Stimulated activated CD4-positive, alpha-beta T cell treated with anti-CD3 and anti-CD28 coated beads, Interleukin-12 subunit alpha, Interleukin-12 subunit beta, amount 100 ng/mL, for 48 hours (primary cell): ENCODE results near the gene COPZ1.
"Not testable (repeated sequence)": the region's sequence is repeated elsewhere in the genome, so short reads cannot be mapped to it uniquely, and the experiment has no call there.

Source experiments
- DNase-seq, 3 donors: peaks; one replicate each; pipeline ENCODE4 v3.0.0-alpha.2; 2020; ENCODE audit warnings: low read depth in 2 of 3, low spot score in 1 of 3

Gene COPZ1

GRCh38 chr12:54331461-54331860 is 6.5 kb downstream of the COPZ1 start:
- no peak for DNase-seq

DNA sequence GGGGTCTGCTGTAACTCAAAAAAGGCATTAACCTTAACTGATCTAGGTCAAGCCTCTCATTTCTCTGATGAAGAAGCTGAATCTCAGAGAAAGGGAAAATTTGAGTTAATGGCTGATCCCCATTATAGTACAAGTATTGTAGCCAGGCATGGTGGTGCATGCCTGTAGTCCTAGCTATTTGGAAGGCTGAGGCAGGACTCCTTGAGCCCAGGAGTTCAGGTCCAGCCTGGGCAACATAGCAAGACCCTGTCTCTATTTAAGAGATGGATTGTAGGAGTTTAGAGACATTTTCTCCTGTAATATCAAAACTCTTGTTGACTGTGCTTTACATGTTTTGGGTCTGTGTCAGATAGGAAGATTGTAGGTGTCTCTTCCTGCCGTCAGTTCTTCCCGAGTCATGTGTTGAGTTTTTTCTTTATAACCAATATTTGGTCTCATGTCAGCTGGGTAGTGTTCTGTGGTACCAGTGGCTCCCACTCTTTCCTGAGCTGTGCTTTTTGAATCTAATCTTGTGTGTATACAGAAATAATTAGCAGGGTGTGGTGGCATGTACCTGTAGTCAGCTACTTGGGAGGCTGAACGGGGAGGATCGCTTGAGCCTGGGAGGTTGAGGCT is 8.6 kb downstream of the COPZ1 start:
- no peak for DNase-seq

- no peak for DNase-seq
Measured at GRCh38 chr12:54337280-54337842, 12.4 kb downstream of the COPZ1 start.

- no peak for DNase-seq
Measured at GRCh38 chr12:54337854-54338650, 13.1 kb downstream of the COPZ1 start.

GRCh38 chr12:54338698-54339296 is 13.9 kb downstream of the COPZ1 start:
- DNase-seq: no peak

DNA sequence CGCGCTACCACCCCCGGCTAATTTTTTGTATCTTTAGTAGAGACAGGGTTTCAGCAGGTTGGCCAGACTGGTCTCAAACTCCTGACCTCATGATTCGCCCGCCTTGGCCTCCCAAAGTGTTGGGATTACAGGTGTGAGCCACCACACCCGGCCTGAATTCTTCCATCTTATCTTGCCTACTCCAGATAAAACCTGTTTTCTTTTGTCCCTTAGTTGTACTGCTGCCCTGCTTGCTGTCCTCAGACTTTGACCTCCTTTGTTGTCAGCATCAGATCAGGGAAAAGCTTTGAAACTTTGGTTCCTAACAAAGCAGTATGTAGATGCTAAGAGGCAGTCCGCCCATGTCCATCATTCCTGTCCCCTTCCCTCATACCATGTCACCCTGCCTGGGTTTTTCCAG is 15.9 kb downstream of the COPZ1 start:
- DNase-seq: no peak

DNA sequence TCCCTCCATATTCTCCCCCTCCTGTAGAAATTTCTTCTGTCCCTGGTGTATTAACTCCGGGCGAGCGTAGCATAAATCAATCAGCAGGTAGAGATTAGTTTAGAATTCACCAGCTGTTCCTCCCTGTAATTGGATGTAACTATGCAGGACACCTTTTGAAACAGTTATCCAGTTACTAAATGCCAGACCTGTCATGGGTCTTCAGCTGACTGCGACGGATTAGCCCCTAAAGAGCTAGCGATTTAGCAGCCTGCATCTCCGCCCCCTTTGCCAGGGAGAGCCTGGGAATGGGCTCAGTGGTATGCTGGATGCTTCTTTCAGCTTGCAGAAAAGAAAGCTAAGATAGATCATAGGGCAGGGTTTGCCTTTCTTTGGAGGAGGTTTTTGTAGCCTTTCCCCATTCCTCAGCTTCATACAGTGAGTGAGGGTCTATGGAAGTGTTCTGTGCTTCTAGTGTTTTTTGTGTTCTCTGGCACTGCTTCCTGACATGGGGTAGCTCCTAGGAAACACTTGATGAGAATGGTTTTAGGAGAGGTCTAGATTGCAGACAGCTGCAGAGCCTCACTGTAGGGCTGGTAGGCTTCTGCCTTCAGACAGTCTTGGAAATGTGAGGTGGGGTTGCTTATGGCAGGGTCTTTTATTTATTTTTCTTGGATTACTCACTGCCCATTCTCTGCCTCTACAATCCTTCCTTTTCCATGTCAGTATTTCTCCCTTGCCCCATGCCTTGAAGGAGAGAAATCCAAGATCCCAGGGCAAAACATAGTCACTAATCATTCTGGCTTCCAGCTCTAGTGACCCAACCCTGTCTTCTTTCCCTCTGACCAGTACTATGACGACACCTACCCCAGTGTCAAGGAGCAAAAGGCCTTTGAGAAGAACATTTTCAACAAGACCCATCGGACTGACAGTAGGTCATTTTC is 16.7 kb downstream of the COPZ1 start:
- no peak for DNase-seq

DNA sequence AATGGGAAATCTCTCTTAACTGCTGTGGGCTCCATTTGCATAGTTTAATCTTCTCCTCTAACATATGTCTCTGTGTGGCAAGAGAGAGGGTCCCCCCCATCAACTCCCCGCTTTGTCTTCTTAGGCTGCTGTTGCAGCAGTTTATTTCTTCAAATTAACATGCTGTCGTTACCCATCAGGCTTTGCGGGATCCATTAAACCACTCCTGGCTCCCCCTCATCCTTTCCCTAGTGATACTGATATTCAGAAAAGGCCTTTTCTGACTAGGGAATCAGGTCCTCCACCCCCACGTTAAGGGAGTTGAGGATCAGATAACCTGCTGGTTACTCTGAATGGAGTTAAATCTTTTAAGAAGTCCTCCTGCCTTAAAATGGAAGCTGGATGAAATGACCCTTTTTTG is 24.1 kb downstream of the COPZ1 start:
- DNase-seq: no peak

DNA sequence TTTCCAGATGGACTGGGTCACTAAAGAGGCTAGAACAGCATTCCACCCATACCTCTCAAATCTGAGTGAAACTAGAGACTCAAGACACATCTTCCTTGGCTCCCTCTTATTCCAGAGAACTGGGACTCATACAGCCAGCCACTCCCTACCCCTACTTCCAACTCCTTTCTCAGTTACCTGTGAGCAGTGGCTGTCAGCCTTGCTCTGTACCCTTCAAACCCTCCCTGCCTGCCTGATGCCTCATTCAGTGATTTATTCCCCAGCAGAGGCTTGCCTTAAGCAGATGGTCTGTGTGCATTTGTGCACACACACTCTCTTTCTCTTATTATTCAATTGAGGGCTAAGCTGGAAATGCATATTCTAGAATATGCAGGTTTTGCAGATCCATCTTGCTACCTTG is 24.7 kb downstream of the COPZ1 start:
- no peak for DNase-seq

DNA sequence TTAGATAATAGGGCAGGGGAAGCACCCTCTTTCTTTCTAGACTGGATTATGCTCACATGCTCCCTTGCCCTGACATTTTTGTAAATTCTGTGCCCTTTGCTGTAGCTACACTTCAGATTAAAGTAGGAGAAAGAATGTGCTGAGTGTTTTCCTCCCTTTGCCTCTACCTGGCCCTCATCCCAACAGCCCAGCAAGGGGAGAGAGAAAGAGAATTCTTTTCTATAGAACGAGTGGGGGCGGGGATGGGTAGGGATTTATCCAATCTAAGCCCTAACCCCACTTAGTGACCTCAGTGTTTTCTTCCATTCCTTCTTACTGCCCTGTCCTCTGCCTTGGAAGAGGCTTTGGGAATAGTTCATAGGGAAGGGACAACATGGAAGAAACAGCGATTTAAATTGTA is 25.8 kb downstream of the COPZ1 start:
- no peak for DNase-seq

DNA sequence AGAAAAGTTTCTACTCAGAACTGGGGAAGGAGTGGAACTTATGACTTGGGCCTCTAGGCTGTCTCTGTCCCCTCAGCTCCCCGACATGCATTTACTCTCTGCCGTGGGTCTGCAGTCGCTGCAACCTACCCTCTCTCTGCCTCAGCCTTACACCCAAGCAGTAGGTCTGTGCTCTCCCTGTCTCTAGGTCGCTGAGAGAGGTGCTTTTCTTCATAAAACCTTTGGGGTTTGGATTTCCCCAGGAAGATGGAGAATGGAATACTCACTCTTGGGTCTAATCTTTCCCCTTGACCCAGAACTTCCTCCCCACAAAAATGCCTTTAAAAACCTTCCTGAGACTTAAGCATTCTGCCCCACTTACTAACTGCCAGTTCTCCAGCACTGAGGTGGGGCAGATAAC is 26.4 kb downstream of the COPZ1 start:
- no peak for DNase-seq

- DNase-seq: no peak
Measured at GRCh38 chr12:54352022-54352531, 27.1 kb downstream of the COPZ1 start.

- no peak for DNase-seq
Measured at GRCh38 chr12:54352891-54353874, 28.3 kb downstream of the COPZ1 start.

- DNase-seq: not testable (repeated sequence)
Measured at GRCh38 chr12:54354271-54354670, 29.3 kb downstream of the COPZ1 start.

- DNase-seq: no peak
Measured at GRCh38 chr12:54355104-54355815, 30.3 kb downstream of the COPZ1 start.

GRCh38 chr12:54356228-54356627 is 31.3 kb downstream of the COPZ1 start:
- no peak for DNase-seq

DNA sequence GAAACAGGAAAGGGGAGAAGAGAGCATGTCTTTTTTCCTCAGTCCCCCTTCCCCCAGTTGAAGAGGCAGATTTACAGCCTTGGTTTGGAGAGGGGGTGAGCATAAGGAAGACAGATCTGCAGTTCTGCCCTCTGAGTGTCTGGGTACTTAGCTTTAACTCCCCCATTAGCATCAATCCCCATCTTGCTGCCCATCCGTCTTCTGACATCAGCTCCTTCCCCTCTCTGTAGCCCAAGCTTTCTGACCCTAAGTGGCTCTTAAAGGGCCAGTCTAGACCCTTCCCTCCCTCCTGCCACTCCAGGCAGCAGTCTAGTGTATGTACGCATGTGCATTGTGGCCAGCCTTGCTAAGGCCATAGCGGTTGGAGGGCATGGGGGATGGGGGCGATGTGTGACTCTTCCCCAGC is 32.0 kb downstream of the COPZ1 start:
- no peak for DNase-seq

DNA sequence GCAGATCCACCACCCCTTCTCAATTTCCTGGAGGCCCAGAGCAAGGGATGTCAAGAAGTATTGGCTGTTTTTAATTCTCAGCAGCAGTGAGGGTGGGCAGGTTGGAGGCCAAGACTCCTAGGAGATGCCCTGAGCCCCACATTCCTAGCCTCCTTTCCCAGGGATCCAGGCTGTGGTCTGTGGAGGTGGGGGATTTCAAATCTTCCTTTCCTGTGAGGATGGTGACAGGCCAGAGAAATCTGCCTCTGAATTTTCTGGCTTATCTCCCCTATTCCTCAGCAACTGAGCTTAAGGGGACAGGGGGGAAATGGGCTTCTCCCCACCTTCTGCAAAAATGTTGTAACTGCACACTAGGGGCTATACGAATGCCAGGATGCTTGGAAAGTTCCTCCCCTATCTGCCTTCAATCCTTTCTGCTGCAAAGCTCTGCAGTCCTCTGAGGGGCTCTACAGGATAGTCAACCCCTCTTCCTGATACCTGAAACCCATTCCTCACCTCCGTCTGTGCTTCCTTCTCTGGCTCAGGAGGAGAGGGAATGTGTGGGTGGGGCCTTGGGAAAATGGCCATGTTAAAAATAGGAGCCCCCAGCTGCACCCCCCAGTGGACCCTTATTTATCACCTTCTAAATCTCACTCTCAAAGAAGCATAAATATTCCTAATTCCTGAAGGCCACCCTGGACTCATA is 32.7 kb downstream of the COPZ1 start:
- DNase-seq: no peak
